GM18505 (cell line): ENCODE results near the gene C4orf54.

Source experiments
- ATAC-seq: cut with Tn5 transposase; IDR thresholded peaks from one replicate; pipeline ENCODE4 v1.9.1; 2021; ENCODE audit not compliant: unreplicated experiment
- POLR2A ChIP-seq: IDR thresholded peaks from 4 replicates; pipeline ENCODE4 v1.6.1; 2011; ENCODE audit warnings: borderline replicate concordance; ENCODE audit not compliant: insufficient read depth, insufficient read length; ENCODE audit errors: extremely low read depth

C4orf54 gene

GRCh38 chr4:99645036-99645435 is 12.6 kb downstream of the C4orf54 start:
- TF ChIP-seq POLR2A, result no peak
- ATAC-seq, result no peak

- no peak for ATAC-seq
- TF ChIP-seq POLR2A, result no peak
Measured at GRCh38 chr4:99644453-99644852, 13.2 kb downstream of the C4orf54 start.

GRCh38 chr4:99642725-99643489 is 14.7 kb downstream of the C4orf54 start:
- no peak for TF ChIP-seq POLR2A
- no peak for ATAC-seq

GRCh38 chr4:99640676-99641075 is 17.0 kb downstream of the C4orf54 start:
- TF ChIP-seq POLR2A, result no peak
- ATAC-seq, result no peak

- no peak for ATAC-seq
- no peak for TF ChIP-seq POLR2A
Measured at GRCh38 chr4:99637174-99637573, 20.5 kb downstream of the C4orf54 start.

- no peak for TF ChIP-seq POLR2A
- no peak for ATAC-seq
Measured at GRCh38 chr4:99636422-99636821, 21.2 kb downstream of the C4orf54 start.

- TF ChIP-seq POLR2A, result no peak
- ATAC-seq, result no peak
Measured at GRCh38 chr4:99635601-99636000, 22.0 kb downstream of the C4orf54 start.

- ATAC-seq, result no peak
- TF ChIP-seq POLR2A, result no peak
Measured at GRCh38 chr4:99634742-99635360, 22.8 kb downstream of the C4orf54 start.

- no peak for ATAC-seq
- no peak for TF ChIP-seq POLR2A
Measured at GRCh38 chr4:99633772-99634171, 23.9 kb downstream of the C4orf54 start.

- ATAC-seq, result no peak
- TF ChIP-seq POLR2A, result no peak
Measured at GRCh38 chr4:99630857-99631360, 26.7 kb downstream of the C4orf54 start.

- no peak for ATAC-seq
- no peak for TF ChIP-seq POLR2A
Measured at GRCh38 chr4:99629962-99630554, 27.6 kb downstream of the C4orf54 start.

GRCh38 chr4:99628040-99628439 is 29.6 kb downstream of the C4orf54 start:
- TF ChIP-seq POLR2A, result no peak
- ATAC-seq, result no peak

- ATAC-seq, result peak; percentile 56
- no peak for TF ChIP-seq POLR2A
Measured at GRCh38 chr4:99625369-99625768, 32.3 kb downstream of the C4orf54 start.
